Heart right ventricle (tissue), 16 donors: Measurements from ENCODE around the gene R3HDML. TPM values are rescaled to one million over a fixed set of nuclear protein-coding genes. Genes with fewer than 3 reads are reported as not detected.

Experiments used
- ATAC-seq, 8 donors: fragments of 200-7000 bp; cut with Tn5 transposase; one replicate each; pipeline ENCODE4 v1.9.1; 2020; ENCODE audit warnings: mild to moderate bottlenecking in 8 of 8, moderate library complexity in 8 of 8, moderate number of reproducible peaks in 1 of 8
- DNase-seq, 2 donors: peaks; one replicate each; pipeline ENCODE4 v3.0.0-alpha.2; 2020
- H3K27ac ChIP-seq, 10 donors: fragments of 200-600 bp; sonication (generic) in 2 of 10; one replicate each; pipeline versions ENCODE4 v1.5.0 to v1.8.0; 2020 to 2022; ENCODE audit warnings: mild to moderate bottlenecking in 3 of 10
- H3K27me3 ChIP-seq, 7 donors: fragments of 200-600 bp; one replicate each; pipeline ENCODE4 v1.8.0; 2021 to 2022; ENCODE audit warnings: mild to moderate bottlenecking in 2 of 7
- H3K36me3 ChIP-seq, 9 donors: fragments of 200-600 bp; sonication (generic) in 1 of 9; one replicate each; pipeline versions ENCODE4 v1.5.0 to v1.8.0; 2020 to 2022; ENCODE audit warnings: mild to moderate bottlenecking in 2 of 9
- H3K4me1 ChIP-seq, 9 donors: fragments of 200-600 bp; sonication (generic) in 1 of 9; one replicate each; pipeline versions ENCODE4 v1.5.0 to v1.8.0; 2020 to 2022; ENCODE audit warnings: mild to moderate bottlenecking in 4 of 9
- H3K4me3 ChIP-seq, 10 donors: fragments of 200-600 bp; sonication (generic) in 2 of 10; one replicate each; pipeline versions ENCODE4 v1.5.0 to v1.8.0; 2020 to 2022; ENCODE audit warnings: mild to moderate bottlenecking in 7 of 10, moderate library complexity in 2 of 10
- H3K9me3 ChIP-seq, 11 donors: fragments of 200-600 bp in 10 of 11; sonication (generic) in 2 of 11; one replicate each; pipeline versions ENCODE4 v1.5.0 to v1.8.0; 2013 to 2022; ENCODE audit warnings: mild to moderate bottlenecking in 2 of 11, control low read depth in 1 of 11, moderate library complexity in 1 of 11
- CTCF ChIP-seq, 9 donors: fragments of 200-600 bp; sonication (generic) in 2 of 9; IDR thresholded peaks; one replicate each; pipeline versions ENCODE4 v1.5.0 to v1.8.0; 2021 to 2022; ENCODE audit warnings: antibody characterized with exemption in 9 of 9, mild to moderate bottlenecking in 5 of 9, moderate library complexity in 1 of 9
- WGBS, 2 donors: extraction: QIAGEN DNeasy Blood & Tissue Kit; methylation state at CpG; one replicate each; pipeline ENCODE4 v1.1.7; 2013; ENCODE audit warnings: inconsistent platforms in 1 of 2; 5-methylcytosine and 5-hydroxymethylcytosine counted together
- intact Hi-C, 10 donors: fragments of 100-400 bp; cut with DNase I; formaldehyde crosslinking; loops; one replicate each; pipeline versions ENCODE4 v1.11.1 to v1.14.2; 2022
- polyA plus RNA-seq, 2 donors: library from polyadenylated mRNA; stranded (reverse); fragments of 200-250 nt; gene quantifications; one replicate each; pipeline ENCODE4 v1.2.3, GENCODE V29; 2013
- total RNA-seq, 10 donors: library from RNA; stranded (reverse); fragmentation: NEBNext Ultra II Directional in 3 of 10; extraction: Animal tissue kit (Norgen Biotek cat#: 25700) in 3 of 10; gene quantifications; one replicate each; pipeline versions ENCODE4 v1.2.1 to v1.2.4, GENCODE V29; 2021 to 2023
- donor health status: Arrhythmogenic right ventricular cardiomyopathy.
- donor health status: ischemic (EF 13 %, LVEDD 7.1; RV severe dilation, severe dysfunction).
- donor health status: healthy with polysubstance abuse.
- donor health status: DM: no; HTN: yes; CAD: no.
- donor health status: DM: no; HTN: no; CAD: no.
- donor health status: ischemic (EF 25% LVEDD 6.9; RV normal size, moderate dysfunction).
- donor health status: ischemic (EF 25% LVEDD 5.7; RV mildly dilated, moderate dysfunction).
- donor health status: healthy.
- donor health status: DM: yes; HTN: yes; CAD: no.
- donor health status: Ischemic cardiomyopathy.
- donor health status: ischemic (EF 35%, LVEDD 5.7; RV mildly dilated, moderate dysfunction).
- donor health status: nonischemic (EF 11% LVEDD 7.7; RV severe dilation, severe dysfunction).
- donor health status: DM: yes; HTN: yes; CAD: no.
- donor health status: PGD.
- donor health status: ischemic (EF 29% LVEDD 5.4; RV normal size, mild dysfunction).
- donor health status: nonischemic (EF 23%, LVEDD 6.1; RV moderate dilation, normal function).

Gene R3HDML
- total and polyA plus RNA-seq, 12 donors, result not detected

DNA sequence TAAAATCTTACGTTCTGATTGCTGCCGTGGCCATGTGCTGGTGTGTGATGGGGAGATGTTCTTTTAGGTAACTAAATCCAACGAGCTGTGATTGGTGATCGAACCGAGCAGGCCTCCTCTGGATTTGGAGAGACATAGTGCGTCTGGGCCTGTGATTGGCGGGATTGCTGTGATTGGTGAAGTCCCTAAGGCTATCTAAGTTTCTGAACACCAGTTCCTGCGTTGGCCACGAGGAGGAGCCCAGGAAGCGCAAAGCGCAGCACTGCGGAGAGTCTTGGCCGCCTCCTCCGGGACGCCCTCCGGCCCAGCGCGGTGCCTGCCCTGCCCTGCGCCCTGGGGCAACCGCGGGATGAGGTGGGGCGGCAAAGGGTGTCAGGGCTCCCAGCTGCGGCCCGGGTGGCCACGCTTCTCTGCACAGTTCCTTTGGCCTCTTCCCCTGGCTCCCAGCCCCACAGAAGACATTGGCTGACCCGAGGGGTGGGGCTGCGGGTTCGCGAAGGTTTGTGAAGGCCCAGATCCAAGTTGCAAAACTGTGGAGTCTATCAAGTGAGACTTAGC is 51.7 kb downstream of the R3HDML start:
- no peaks in the 10 kb centered on the region for H3K9me3 ChIP-seq
- H3K36me3 ChIP-seq, result no peaks in the 10 kb centered on the region
- peak in 7 of 8 donors; percentile 50 to 80 (median 70) for ATAC-seq
- intact Hi-C loops, result loop anchor here (2.0 to 10.0 kb wide), 14 partner anchors 69 to 346 kb away; partner anchors contain the start of genes FITM2 (in 2 of the 10) and OSER1 (in 1 of the 10)
- H3K4me1 ChIP-seq, result peaks cover 0 to 6% (median 0%) of the 10 kb centered on the region in 9 donors
- no peak overlapping the region for H3K4me3 ChIP-seq
- peak; percentile 33 to 68 for DNase-seq
- peak; percentile 35 to 80 (median 64) for TF ChIP-seq CTCF (IDR thresholded peaks at IDR 0.05)
- WGBS, 2 donors, result 6% methylated on average over 29 of the region's 29 CpGs
- H3K27ac ChIP-seq, result no peak overlapping the region
- H3K27me3 ChIP-seq, result peaks cover 0 to 27% (median 18%) of the 10 kb centered on the region in 7 donors

DNA sequence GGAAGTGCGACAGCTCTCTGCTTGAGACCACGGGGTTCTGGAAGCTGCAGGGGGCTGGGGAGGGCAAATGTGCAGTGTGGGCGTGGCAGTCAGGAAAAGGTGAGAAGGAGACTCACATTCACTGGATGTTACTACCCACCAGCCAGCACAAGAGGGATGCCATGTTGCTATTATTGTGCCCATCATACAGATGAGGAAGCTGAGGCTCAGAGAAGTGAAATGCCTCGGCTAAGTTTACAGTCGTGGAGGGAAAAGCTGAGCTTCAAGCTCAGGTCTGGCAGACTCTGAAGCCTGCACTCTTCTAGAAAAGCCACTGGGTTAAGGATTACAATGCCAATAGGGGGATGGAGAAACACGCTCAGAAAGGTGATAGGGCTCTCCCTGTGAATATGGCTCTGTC is 53.0 kb downstream of the R3HDML start:
- H3K36me3 ChIP-seq, result no peaks in the 10 kb centered on the region
- no peak for DNase-seq
- H3K4me1 ChIP-seq, result peaks cover 0 to 6% (median 0%) of the 10 kb centered on the region in 9 donors
- no peak for TF ChIP-seq CTCF (IDR thresholded peaks at IDR 0.05)
- H3K27me3 ChIP-seq, result peaks cover 0 to 27% (median 18%) of the 10 kb centered on the region in 7 donors
- intact Hi-C loops, result loop anchor here (2.0 to 10.0 kb wide), 15 partner anchors 67 to 345 kb away; partner anchors contain the start of genes FITM2 (in 2 of the 10) and OSER1 (in 1 of the 10)
- no peaks in the 10 kb centered on the region for H3K9me3 ChIP-seq
- WGBS, 2 donors, result 69 to 76% methylated on average over 6 of the region's 6 CpGs
- H3K4me3 ChIP-seq, result no peak overlapping the region
- no peak overlapping the region for H3K27ac ChIP-seq
- no peak for ATAC-seq

GRCh38 chr20:44390280-44390679 is 53.4 kb downstream of the R3HDML start:
- H3K27ac ChIP-seq, result no peak overlapping the region
- intact Hi-C loops, result loop anchor here in 5 of 10 donors (5.0 to 10.0 kb wide), 5 partner anchors 67 to 345 kb away; no protein-coding TSS in a partner anchor
- no peak for DNase-seq
- no peak for ATAC-seq
- H3K4me1 ChIP-seq, result peaks cover 0 to 6% (median 0%) of the 10 kb centered on the region in 9 donors
- peaks cover 0 to 30% (median 18%) of the 10 kb centered on the region in 7 donors for H3K27me3 ChIP-seq
- no peak overlapping the region for H3K4me3 ChIP-seq
- 63 to 75% methylated on average over 5 of the region's 5 CpGs for WGBS, 2 donors
- H3K9me3 ChIP-seq, result no peaks in the 10 kb centered on the region
- TF ChIP-seq CTCF (IDR thresholded peaks at IDR 0.05), result no peak
- no peaks in the 10 kb centered on the region for H3K36me3 ChIP-seq

GRCh38 chr20:44392088-44392775 is 55.4 kb downstream of the R3HDML start:
- H3K4me1 ChIP-seq, result peaks cover 0 to 6% (median 0%) of the 10 kb centered on the region in 9 donors
- WGBS, 2 donors, result 95 to 96% methylated on average over 8 of the region's 8 CpGs
- H3K9me3 ChIP-seq, result no peaks in the 10 kb centered on the region
- ATAC-seq, result no peak
- no peak overlapping the region for H3K27ac ChIP-seq
- DNase-seq, result no peak
- no peak overlapping the region for H3K4me3 ChIP-seq
- no peak for TF ChIP-seq CTCF (IDR thresholded peaks at IDR 0.05)
- H3K27me3 ChIP-seq, result peaks cover 0 to 32% (median 15%) of the 10 kb centered on the region in 7 donors
- no peaks in the 10 kb centered on the region for H3K36me3 ChIP-seq
- intact Hi-C loops, result loop anchor here in 5 of 10 donors (5.0 to 10.0 kb wide), 5 partner anchors 65 to 343 kb away; no protein-coding TSS in a partner anchor
